Measurements from ENCODE around the gene NOL4L.

The NOL4L gene

GRCh38 chr20:32440758-32441078 lies 144.4 kb downstream of the NOL4L start:
- DNase-seq = no peak

GRCh38 chr20:32440069-32440757 lies 144.9 kb downstream of the NOL4L start:
- DNase-seq = no peak

- DNase-seq = no peak
Observed at GRCh38 chr20:32439132-32439829, 145.9 kb downstream of the NOL4L start.

- no peak for DNase-seq
Observed at GRCh38 chr20:32438331-32438858, 146.7 kb downstream of the NOL4L start.

- DNase-seq = no peak
Observed at GRCh38 chr20:32437391-32438074, 147.6 kb downstream of the NOL4L start.

- DNase-seq = no peak
Observed at GRCh38 chr20:32436968-32437367, 148.2 kb downstream of the NOL4L start.

GRCh38 chr20:32436142-32436861 lies 148.8 kb downstream of the NOL4L start:
- DNase-seq = no peak

GRCh38 chr20:32435449-32436107 lies 149.6 kb downstream of the NOL4L start:
- DNase-seq = no peak

- no peak for DNase-seq
Observed at GRCh38 chr20:32434434-32434833, 150.7 kb downstream of the NOL4L start.

- DNase-seq = no peak
Observed at GRCh38 chr20:32433311-32434021, 151.7 kb downstream of the NOL4L start.

- DNase-seq = no peak
Observed at GRCh38 chr20:32432277-32432676, 152.9 kb downstream of the NOL4L start.

GRCh38 chr20:32431457-32431856 lies 153.7 kb downstream of the NOL4L start:
- DNase-seq = no peak

GRCh38 chr20:32429745-32430360 lies 155.3 kb downstream of the NOL4L start:
- no peak for DNase-seq

GRCh38 chr20:32429343-32429742 lies 155.8 kb downstream of the NOL4L start:
- DNase-seq = no peak

- DNase-seq = no peak
Observed at GRCh38 chr20:32427996-32428395, 157.1 kb downstream of the NOL4L start.

- no peak for DNase-seq
Observed at GRCh38 chr20:32421290-32421689, 163.8 kb downstream of the NOL4L start.

- no peak for DNase-seq
Observed at GRCh38 chr20:32418376-32418775, 166.8 kb downstream of the NOL4L start.

- DNase-seq = no peak
Observed at GRCh38 chr20:32416206-32416605, 168.9 kb downstream of the NOL4L start.

GRCh38 chr20:32415494-32415893 lies 169.6 kb downstream of the NOL4L start:
- DNase-seq = no peak

- no peak for DNase-seq
Observed at GRCh38 chr20:32411955-32412706, 173.0 kb downstream of the NOL4L start.
